Neural cell (in vitro differentiated cells): Measurements from ENCODE around the gene CLTCL1.

Source experiments
- EP300 ChIP-seq: fragments of 450-650 bp; conservative IDR thresholded peaks from 2 replicates; pipeline ENCODE4 v1.6.1; 2014; ENCODE audit warnings: antibody characterized with exemption, mild to moderate bottlenecking, moderate library complexity; ENCODE audit not compliant: poor library complexity, severe bottlenecking
- EZH2 ChIP-seq: fragments of 200-600, 300-800 bp; shearing (Covaris generic), sonication (generic); IDR thresholded peaks from 2 replicates; pipeline ENCODE4 v1.6.1; 2014; ENCODE audit warnings: antibody characterized with exemption, low read length, borderline replicate concordance, mild to moderate bottlenecking; ENCODE audit not compliant: insufficient read depth, poor library complexity, severe bottlenecking
- RAD21 ChIP-seq: fragments of 450-650 bp; conservative IDR thresholded peaks from 2 replicates; pipeline ENCODE4 v1.6.1; 2014; ENCODE audit warnings: antibody characterized with exemption, mild to moderate bottlenecking, moderate library complexity
- TF ChIP-seq, protein P1 (sequence below): fragments of 450-650 bp; IDR thresholded peaks from 2 replicates; pipeline ENCODE4 v1.5.1; 2014; ENCODE audit warnings: antibody characterized with exemption, mild to moderate bottlenecking, moderate library complexity; ENCODE audit not compliant: poor library complexity, severe bottlenecking

- TF ChIP-seq RAD21 (no peak), EP300 (no peak), EZH2 (no peak)
- TF ChIP-seq, protein P1, sequence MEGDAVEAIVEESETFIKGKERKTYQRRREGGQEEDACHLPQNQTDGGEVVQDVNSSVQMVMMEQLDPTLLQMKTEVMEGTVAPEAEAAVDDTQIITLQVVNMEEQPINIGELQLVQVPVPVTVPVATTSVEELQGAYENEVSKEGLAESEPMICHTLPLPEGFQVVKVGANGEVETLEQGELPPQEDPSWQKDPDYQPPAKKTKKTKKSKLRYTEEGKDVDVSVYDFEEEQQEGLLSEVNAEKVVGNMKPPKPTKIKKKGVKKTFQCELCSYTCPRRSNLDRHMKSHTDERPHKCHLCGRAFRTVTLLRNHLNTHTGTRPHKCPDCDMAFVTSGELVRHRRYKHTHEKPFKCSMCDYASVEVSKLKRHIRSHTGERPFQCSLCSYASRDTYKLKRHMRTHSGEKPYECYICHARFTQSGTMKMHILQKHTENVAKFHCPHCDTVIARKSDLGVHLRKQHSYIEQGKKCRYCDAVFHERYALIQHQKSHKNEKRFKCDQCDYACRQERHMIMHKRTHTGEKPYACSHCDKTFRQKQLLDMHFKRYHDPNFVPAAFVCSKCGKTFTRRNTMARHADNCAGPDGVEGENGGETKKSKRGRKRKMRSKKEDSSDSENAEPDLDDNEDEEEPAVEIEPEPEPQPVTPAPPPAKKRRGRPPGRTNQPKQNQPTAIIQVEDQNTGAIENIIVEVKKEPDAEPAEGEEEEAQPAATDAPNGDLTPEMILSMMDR = no peak
Measured at GRCh38 chr22:19229600-19229999, 61.9 kb downstream of the CLTCL1 start.
